GM21381 (cell line): ENCODE data around the gene TBX18.

Source experiments
- ATAC-seq: cut with Tn5 transposase; IDR thresholded peaks from one replicate; pipeline ENCODE4 v1.9.1; 2021; ENCODE audit warnings: mild to moderate bottlenecking, moderate library complexity; ENCODE audit not compliant: unreplicated experiment

TBX18 gene

DNA sequence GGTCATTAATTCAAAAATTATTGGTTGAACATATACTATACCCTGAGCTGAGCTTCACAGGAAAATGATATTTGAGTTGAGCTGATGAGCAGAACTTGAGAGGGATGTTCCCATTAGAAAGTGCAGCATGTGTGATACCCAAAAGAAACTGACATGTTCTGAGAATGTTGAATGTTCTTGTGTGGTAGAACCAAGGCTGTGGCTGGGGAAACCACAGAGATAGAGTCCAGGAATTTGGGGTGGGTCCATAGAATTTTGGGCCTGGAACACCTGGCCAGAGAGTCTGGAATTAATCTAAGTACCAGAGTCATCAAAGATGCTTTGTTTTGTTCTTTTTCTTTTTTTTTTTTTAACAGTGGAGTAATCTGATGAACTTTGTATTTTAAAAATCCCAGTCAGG, 88.7 kb downstream of the TBX18 start:
- no peak for ATAC-seq

DNA sequence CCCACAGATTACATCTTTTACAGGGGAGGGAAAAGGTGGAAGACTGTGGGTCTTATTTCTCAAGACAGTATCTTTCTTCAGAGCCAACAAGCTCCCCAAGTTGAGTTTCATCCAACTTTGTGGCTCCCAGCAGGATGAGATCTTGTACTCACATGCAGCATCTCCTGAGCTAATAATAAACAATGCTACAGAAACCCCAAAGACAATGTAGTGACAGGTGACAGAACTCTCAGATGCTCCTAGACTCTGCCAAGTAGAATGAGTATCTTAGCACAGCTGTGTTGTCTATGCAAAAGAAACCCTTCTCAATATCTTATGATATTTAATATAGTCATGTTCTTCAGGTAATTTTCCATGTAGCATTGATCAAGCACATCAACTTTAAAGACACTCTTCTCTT, 90.0 kb downstream of the TBX18 start:
- no peak for ATAC-seq

- no peak for ATAC-seq
Measured at GRCh38 chr6:84671183-84671582, 93.2 kb downstream of the TBX18 start.

DNA sequence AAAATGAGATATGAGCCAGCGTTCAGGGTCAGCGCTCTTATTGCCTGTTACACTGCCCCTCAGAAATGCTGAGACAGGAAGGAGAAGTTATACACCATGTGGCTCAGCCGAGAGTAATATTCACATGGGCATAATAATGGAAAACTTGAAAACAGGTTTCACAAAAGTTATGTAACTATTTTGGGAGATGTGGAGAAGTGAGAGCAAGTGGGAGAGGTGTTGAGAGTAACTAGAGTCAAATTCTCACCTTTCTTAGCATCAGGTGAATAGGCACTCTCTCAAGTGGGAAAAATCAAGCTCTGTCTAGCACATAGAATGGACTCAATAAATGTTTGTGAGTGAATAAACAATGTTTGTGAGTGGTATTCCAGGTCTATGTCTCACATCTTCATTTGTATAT, 94.5 kb downstream of the TBX18 start:
- ATAC-seq: no peak

DNA sequence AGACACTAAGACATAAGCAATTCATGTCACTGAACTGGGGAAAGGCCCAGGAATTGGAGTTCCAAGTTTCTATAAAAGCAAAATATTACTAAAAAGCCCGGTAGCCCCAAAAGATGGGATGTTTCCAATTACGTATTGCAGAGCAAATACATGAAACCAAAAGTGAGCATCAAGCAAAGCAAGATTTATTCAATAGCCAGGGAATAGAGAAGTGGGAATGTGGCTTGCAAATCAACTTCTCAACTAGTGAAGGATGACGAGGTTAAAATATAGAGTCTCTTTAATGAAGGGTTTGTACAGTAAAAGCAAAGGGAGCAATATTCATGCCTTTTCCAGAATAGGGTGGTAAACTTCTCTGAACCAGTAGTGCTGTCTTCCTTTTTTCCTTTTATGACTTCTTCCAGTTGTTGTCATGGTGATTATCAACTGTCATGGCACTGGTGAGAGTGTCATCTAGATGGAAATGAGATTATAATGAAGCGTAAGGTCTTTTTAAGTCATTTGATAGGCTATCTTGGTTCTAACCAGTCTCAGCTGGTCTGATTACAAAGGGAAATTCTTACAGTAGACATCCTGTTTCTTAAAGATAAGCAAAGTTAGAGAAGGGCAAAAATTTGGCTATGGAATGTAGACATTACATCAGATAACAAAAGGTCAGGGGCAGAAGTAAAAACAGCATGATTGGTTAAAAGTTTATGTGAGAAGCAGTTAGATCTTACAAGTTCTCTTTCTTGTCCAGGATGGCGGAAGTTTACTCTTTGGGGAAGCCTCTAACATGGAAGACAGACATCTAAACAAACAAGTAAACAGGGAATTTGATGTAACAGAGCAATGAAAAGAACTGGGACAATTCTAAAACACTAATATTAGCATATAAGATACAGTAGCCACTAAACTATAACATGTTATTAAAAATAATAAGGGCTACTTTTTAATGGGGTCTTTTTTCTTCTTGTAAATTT, 96.9 kb downstream of the TBX18 start:
- no peak for ATAC-seq

DNA sequence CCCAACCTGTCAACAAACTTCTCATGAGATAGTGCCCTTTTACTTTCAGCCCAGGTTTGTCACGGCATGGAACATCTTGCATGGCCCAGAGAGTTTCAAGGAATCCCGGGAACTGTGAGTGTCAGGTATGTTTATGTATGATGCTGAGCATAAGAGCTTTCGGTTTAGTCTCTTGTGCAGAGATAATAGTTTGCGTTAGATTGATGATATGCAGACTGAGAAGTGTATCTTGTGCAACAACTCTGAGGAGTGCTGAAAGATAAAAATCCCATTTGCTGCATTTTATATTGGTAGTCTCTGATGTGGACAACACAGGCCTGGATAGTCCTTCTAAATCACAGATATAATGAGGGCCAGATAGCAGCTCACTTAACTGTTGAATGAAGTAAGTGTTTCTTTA, 99.0 kb downstream of the TBX18 start:
- no peak for ATAC-seq

DNA sequence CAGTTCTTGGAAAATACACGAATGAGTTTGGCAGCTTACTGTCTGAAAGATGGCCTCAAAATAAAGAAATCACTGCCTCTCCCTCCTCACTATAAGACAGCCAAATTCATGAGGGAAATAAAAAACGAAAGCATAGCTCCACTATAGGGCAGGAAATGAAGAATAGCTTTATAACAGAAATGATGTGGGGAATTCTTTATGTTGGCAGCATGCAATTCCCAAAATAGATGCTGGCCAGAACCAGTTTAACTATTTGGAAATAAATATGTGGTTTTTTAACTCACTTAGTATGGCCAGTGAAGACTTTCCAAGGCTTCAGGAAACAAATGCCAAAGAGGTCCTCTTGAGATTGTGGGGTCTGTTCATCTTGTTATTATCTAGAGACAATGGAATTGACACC, 100.5 kb downstream of the TBX18 start:
- no peak for ATAC-seq

GRCh38 chr6:84657486-84657885, 106.9 kb downstream of the TBX18 start:
- ATAC-seq: no peak

DNA sequence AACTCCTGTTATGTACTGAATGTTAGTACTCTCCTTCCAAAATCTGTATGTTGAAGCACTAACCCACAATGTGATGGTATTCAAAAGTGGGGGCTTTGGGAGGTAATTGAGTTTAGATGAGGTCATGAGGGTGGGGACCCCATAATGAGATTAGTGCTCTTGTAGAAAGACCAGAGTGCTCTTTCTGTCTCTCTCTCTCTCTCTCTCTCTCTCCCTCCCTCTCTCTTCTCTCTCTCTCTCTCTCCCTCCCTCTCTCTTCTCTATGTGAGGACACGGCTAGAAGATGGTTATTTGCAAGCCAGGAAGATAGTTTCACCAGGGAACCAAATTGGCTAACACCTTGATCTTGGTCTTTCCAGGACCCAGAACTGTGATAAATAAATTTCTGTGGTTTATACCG, 107.4 kb downstream of the TBX18 start:
- no peak for ATAC-seq

DNA sequence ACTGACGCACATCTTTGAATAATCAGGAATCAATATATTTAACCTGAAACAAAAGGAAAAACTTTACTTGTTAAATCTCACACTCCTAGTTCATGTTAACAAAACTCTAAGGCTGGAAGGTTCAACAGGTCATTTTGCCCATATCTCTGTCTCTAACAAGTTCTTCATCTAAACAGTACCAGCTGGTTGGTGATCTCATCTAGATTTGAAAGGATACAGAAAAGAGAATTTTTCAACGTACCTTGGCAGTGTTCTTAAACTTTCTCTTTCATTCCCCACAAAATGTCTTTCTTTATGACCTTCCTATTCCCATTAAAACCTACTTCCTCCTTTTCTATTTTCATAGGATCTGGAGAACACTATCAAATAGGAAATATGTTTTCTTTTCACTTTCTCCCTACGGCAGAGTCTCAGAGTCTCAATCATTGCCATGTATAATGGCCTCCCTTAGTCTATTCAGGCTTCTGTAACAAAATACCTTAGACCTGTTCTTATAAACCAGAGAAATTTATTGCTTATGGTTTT, 111.3 kb downstream of the TBX18 start:
- no peak for ATAC-seq

DNA sequence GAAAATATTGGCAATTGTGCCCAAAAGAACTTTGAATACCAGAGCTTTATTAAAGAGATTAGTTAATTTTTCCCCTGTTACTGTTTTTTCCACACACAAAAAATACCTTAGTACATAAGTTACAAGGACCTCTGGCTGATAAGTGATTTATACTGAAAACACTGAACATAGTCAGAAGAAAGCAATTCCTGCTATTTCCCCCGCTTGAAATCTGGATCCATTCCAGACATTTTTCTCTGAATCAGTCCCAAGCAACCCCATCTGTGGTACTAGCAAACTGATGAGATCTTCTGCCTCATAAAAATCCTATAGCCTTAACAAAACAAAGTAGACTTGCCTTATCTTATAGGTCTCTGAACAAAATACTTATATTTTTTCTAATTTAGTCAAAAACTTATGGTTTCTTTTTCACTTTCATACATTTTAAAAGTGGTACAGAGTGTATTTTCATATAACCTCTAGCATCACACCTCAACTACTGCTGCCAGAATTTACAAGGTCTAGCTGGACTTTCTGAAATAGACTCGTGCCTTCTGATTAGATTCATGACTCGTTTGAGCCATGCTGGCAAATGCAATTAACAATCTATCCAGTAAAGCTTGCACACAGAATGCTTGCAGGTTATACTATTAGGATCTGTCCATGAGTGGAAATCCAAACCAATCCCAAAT, 111.9 kb downstream of the TBX18 start:
- ATAC-seq: no peak

DNA sequence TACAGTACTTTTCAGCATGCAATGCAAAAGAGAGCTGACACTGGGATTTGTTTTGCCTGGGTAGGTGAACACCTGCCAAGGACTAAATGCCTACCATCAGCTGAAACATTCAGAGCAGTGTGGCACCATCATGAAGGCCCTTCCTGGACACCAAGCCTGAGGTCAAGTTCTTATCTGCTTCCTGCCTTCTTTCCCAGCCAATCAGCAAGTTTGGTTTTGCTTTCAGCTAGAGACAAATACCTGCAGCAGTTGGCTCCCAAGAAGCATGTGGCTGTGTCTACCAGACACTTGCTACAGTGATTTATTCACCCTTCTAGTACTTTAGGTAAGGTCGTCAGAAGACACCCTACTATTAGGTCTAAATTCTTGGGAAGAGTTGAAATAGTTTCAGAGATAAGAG, 112.8 kb downstream of the TBX18 start:
- no peak for ATAC-seq

DNA sequence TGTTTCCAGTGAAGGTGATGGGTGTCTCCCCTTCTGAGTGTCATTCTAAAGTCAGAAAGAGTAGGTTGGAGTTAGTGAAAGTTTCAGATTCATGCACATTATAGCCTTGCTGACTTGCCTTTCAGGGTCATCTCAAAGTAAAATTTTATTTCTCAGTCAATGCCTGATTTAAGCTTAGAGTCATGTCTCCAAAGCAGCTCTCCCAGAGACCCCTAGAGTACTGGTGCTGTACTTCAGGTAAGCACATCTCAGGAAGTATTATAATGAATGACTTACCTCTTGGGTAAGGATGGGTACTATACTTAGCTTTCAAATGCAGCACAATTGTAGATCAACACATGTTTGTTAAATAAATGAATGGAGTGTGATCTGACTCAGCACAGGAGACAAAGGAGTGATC, 116.0 kb downstream of the TBX18 start:
- ATAC-seq: no peak

DNA sequence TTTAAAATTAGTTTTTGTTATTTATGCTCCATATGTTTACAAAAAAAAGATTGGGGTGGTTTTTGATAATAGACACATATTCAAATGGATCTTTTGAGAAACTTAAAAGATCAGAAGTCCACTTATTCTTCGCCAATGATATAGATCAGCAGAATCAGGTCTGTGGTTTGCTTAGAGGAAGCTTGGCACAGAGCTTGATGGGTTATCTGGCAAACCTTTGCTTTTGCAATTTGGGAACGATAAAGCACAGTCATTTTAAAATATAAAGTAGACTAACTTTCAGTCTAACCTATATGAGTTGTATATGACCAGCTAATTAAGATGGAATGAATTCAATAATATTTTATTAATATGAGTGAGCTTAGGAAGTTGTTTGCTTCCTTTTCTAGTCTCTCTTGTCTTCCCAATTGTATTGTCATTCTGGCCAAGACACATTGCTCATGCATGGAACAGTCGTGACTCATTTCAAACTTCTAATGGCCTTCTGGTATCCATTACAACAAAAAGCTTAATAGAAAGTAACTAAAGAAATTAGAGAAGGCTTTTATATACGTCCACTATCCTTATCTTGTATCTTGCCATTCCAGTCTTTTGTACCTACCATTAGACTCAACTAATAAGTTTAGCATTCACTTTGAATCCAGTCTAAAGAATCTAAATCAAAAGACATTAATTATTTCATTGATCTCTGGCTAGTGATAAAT, 118.7 kb downstream of the TBX18 start:
- no peak for ATAC-seq

- no peak for ATAC-seq
Measured at GRCh38 chr6:84645000-84645399, 119.4 kb downstream of the TBX18 start.

GRCh38 chr6:84643778-84644177, 120.6 kb downstream of the TBX18 start:
- ATAC-seq: no peak

- ATAC-seq: no peak
Measured at GRCh38 chr6:84641076-84641475, 123.3 kb downstream of the TBX18 start.

DNA sequence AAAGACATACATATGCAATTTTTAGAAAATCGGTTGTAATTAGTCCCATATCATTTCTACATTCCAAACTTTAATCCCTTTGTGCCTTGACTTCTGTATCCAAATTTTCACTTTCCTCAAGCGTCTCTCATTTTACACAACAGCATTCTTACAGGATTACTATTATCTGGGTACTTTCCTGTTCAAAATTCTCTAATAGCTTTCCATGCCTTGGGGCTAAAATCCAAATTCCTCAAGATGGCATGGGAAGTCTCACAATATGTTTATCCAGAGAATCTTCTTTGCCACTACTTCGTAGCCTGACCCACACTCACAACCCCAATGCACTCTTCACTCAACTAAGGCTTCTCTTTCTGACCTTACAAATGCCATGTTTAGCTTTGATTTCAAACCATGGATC, 125.0 kb downstream of the TBX18 start:
- no peak for ATAC-seq

DNA sequence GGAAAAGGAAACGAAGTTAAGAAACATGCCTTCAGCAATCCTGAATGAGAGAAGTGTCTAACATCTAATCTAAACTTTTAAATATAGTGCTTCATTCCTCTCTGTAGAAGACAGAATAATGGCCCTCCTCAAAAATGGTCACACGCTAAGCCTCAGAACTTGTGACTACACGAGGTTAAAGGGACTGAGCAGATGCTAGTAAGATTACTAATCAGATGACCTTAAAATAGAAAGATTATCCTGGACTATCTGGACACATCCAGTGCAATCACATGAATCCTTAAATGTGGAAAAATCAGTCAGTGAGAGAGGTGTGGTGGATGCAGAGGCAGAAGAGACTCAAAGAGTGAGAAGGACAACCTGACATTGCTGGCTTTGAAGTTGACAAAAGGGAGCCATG, 126.1 kb downstream of the TBX18 start:
- ATAC-seq: no peak
